ENCODE data around the gene CST2.
"Not testable (repeated sequence)": the region's sequence is repeated elsewhere in the genome, so short reads cannot be mapped to it uniquely, and the experiment has no call there.

The CST2 gene

DNA sequence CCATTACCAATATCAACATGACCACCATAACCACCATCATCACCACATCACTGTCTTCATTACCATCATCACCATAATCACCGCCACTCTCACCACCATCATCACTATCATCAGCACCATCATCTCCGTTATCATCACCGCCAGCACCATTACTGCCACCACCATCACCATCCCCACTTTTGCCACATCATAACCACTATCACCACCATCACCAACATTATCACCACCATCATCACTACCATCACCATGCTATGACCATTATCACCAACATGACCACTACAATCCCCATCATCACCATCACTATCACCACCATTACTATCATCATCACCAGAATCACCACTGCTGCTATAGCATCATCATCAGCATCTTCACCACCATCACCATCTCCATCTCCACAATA, 25.7 kb downstream of the CST2 start:
- DNase-seq: no peak

DNA sequence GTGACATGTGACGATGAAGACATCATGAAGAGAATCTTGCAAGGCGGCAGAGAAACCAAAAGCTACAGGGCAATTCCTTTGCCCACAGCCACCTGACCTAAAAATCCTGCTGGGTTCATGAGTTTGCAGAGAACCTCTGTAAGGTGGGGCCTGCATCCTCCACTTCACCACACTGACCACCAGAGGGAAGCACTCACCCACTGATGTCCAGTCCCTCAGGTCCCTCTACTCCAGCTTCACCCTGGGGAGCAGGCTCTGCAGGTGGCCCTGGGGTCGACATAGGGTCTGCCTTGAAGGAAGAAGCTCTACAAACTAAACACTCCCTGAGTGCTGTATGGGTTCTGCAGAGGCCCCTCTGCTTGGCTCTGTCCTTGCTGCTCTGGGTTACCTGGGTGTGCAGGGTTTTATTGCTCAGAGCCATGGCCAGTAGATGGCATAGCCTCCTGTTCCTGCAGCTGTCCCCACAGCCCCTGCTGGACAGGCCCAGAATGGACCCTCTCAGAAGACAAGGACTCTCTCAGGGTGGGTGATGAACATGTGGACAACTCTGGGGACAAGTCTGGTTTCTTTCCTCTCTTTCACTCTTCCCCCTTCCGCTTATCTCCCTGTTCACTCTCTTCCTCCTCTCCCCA, 27.2 kb downstream of the CST2 start:
- peak; percentile 18 to 22 for DNase-seq

DNA sequence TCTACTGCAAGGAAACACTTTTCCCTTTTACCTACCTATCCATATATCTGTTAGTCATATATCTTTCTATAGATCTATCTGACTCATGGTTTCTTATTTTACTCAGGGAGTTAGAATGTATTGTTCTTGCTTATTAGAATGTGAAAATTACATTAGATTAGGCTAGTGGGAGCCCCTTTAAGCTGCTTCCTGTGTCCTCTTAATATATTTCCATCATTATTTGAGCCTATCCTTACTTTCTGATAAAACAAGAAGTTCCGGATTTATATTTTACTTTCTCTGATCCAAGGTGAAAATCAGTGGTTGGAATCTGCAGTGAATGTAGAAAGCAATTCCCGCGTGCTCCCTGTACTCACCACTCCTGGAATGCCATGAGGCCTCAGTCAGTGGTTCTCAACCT, 31.0 kb downstream of the CST2 start:
- DNase-seq: no peak

DNA sequence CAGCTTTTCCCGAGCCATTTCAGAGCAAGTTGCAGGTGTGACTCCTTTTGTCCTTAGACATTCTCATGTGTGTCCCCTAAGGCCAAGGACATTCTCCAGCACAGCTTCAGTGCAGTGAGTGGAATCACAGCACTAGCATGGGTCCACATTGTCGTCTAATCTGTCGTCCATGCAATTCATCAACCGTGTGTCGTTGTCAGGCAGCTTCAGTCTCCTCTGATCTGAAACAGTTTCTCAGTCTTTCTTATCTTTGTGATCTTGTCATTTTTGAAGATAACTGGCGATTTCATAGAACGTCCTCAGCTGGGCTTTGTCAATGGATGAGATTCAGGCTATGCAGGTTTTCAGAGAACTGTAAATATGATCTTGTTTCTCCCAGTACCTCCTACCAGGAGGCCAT, 31.7 kb downstream of the CST2 start:
- no peak for DNase-seq

DNA sequence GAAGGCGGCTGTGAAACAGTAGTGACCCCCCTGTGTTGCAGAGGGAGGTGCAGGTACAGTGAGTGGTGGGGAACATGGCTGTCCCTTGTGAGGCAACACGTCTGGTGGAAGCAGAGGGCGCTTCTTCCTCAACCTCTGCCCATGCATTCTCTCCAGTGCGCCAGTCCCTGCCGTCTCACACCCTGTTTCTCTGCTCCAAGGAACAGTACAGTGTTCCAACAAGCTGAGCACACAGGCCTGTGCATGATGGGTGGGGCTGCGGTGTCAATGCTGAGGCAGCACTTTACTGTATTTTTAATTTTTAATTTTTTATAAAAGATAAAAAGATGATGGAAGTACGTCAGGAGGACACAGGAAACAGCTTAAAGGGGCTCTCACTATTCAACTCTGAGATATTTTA, 32.5 kb downstream of the CST2 start:
- no peak for DNase-seq

DNA sequence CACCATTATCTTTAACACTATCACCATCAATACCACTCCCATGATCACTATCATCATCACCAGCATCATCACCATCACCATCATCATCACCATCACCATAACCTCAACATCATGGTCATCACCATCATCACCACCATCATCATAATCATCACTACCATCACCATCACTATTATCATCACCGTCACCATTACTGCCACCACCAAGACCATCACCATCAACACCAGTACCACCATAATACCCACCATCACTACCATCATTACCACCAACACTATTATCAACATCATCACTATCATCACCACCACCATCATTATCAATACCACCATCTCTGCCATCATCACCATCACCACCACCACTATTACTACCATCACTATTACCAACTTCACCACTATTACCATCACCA, 43.1 kb downstream of the CST2 start:
- DNase-seq: no peak

DNA sequence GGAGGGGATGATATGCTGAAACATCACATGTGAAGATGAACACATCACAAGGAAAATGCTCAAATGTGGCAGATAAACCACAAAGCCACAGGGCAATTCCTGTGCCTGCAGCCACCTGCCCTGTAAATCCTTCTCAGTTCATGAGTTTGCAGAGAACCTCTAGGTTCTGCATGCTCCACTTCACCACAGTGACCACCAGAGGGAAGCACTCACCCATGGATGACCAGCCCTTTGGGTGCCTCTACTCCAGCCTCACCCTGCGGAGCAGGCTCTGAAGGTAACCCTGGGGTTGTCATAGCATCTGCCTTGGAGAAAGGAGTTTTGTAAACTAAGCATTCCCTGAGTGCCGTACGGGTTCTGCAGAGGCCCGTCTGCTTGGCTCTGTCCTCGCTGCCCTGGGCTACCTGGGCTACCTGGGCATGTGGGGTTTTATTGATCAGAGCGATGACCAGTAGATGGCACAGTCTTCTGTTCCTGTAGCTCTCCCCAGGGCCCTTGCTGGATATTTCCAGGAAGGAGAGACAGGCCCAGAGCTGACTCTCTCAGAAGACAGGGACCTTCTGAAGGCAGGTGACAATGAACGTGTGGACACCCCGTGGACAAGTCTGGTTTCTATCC, 44.1 kb downstream of the CST2 start:
- DNase-seq: peak in 1 of 2 donors; percentile 13

DNA sequence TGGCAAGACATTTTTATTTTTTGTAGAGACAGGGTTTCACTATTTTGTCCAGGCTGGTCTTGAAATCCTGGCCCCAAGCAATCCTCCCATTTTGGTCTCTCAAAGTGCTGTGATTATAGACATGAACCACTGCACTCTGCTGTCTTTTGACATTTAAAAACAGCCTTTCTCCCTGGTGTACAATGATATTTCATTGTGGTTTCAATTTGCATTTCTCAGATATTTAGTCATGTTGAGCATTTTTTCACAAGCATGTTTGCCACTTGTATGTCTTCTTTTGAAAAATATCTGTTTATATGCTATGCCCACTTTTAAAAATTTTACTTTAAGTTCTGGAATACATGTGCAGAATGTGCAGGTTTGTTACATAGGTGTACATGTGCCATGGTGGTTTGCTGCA, 47.9 kb downstream of the CST2 start:
- DNase-seq: not testable (repeated sequence)

DNA sequence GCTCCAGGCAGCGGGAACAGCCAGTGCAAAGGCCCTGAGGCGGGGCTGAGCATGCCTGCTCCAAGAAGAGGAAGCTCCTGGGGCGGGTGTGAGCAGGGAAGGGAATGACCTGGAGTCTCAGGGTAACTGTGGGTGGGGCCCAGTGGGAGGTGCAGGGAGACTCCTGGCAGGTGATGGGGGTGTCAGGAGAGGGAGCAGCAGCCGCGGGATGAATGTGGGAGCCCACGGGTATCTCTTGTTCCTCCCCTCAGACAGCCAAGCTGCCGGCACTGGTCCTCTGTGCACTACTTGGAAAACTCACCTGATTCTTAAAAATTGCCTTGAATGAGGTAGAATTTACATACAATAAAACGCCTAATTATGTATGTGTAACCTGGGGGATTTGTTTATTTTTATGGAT, 49.1 kb downstream of the CST2 start:
- DNase-seq: not testable (repeated sequence)

DNA sequence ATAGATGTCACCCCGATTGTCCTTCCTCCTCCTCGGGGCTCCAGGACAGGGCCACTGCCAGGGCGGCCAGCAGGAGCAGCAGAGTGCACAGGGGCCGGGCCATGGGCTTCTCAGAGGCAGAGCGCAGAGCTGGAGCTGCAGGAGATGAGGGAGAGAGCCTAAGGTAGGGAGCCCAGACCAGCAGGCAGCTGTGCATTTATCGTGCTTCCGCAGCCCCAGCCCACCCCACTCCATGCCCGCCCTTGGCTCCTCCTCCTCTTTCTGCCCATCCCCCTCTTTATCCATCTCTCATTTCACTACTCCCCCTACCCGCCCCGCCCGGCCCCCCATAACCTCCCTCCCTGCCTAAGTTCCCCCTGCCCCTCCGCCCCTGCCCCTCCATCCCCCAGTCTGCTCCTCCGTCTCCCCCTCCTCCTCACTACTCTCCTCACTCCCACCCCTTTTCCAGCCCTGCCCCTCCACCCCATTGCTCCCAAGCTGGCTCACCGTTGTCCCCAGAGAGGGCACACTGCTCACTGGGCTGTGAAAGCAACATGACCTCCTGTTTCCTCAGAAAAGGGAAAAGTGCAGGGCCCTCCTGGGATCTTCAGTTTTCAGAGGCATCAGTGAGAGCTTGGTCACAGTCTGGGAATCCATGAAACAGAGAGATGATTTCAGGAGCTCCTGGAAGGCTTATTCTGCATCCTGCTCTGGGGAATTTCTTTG, 50.3 kb downstream of the CST2 start:
- DNase-seq: no peak

DNA sequence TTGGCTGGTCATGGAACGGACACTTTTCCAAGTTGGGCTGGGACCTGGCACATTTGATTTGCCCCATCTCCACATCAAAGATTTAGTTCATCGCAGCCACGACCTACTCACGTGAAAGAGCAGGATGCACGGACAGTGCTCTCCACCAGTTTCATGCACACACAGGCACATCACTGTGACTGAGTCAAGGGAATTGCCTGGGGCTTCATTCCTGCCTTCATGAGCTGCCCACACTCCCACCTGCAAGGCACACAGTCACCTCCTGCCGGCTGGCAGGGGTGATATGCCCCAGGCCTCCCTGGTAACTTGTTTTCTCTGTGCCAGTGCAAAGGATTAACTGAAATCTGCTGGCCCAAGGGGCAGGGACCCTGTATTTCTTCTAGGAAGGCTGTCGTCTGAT, 52.4 kb downstream of the CST2 start:
- no peak for DNase-seq

All from stimulated activated CD4-positive, alpha-beta T cell treated with anti-CD3 and anti-CD28 coated beads, Interleukin-2, amount 100 ng/mL, for 48 hours (primary cell).